Activated T-cell treated with anti-CD3 and anti-CD28 coated beads, Interleukin-2, amount 50 U/mL, for 4 hours (primary cell): ENCODE measurements around the gene SYT12. TPM values are rescaled to one million over a fixed set of nuclear protein-coding genes. Genes with fewer than 3 reads are reported as not detected.

Experiments
- ATAC-seq, 2 donors: fragments of 200-7000 bp; cut with Tn5 transposase; one replicate each; pipeline ENCODE4 v1.10.0; 2021
- DNase-seq: peaks from one replicate; pipeline ENCODE4 v3.0.0-alpha.2; 2020
- H3K27me3 Mint-ChIP-seq: one replicate; pipeline ENCODE4 v1.8.0; 2021; ENCODE audit warnings: low read depth, mixed read lengths
- H3K36me3 Mint-ChIP-seq: one replicate; pipeline ENCODE4 v1.8.0; 2022; ENCODE audit warnings: mixed read lengths; ENCODE audit not compliant: insufficient read depth
- H3K4me1 Mint-ChIP-seq: one replicate; pipeline ENCODE4 v1.8.0; 2021; ENCODE audit warnings: low read depth, mixed read lengths
- H3K4me3 Mint-ChIP-seq: one replicate; pipeline ENCODE4 v1.8.0; 2021; ENCODE audit warnings: mild to moderate bottlenecking, moderate library complexity, mixed read lengths
- H3K9me3 Mint-ChIP-seq: one replicate; pipeline ENCODE4 v1.8.0; 2021; ENCODE audit warnings: mixed read lengths
- total RNA-seq, 3 donors: library from RNA; stranded (reverse); gene quantifications; one replicate each; pipeline ENCODE4 v1.2.1, GENCODE V29; 2021

Gene SYT12, protein sequence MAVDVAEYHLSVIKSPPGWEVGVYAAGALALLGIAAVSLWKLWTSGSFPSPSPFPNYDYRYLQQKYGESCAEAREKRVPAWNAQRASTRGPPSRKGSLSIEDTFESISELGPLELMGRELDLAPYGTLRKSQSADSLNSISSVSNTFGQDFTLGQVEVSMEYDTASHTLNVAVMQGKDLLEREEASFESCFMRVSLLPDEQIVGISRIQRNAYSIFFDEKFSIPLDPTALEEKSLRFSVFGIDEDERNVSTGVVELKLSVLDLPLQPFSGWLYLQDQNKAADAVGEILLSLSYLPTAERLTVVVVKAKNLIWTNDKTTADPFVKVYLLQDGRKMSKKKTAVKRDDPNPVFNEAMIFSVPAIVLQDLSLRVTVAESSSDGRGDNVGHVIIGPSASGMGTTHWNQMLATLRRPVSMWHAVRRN
- under 1 TPM in 2 of 3 donors, not detected in 1; 0.08 to 0.16 TPM for total RNA-seq

DNA sequence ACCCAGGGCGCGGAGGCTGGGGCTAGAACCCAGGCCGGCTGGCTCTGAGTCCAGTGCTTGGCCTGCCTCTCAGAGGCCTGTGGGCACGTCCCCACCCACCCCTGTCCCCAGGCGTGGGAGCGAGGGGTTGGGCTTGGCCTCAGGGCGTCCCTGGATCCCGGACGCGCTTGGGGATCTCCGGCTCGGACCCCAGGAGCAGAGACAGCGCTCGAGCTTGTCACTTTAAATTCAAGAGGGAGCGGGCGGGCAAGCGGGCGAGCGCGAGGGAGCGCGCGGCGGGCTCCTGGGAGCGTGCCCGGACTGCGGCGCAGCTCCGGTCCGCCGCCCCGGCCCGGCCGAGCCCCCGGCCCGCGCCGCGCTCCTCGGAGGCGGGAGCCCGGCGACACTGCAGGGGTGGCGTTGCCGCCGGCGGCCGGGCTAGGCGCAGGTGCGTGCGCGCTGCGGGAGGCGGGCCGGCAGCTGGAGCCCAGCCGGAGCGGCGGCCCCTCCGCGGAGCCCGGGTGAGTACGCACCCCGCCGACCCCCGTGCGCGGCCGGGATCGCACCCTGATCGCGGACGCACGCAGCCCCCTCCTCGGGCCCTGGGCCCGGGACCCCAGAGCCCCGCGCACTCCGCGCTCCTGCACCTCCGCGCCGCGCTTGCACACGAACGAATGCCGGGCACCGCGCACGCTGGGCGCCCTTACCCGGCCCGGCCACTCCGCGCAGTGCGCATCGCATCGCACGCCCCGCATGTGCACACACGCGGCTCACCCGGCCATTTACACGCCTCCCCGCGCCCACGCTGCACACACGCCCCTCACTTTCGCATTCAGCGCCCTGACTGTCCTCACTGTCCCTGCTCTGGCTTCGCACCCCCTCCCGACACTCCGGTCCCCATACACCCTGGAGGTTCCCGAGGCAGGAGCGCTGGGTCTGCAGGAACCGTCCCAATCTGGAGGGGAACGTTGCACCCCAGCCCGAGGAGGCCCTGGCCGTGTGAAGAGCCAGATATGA lies at the start of gene SYT12:
TSS of gene SYT12 (plus strand) at position 174 of the 996 bp plus-strand sequence. CDS start 7,011 bp downstream, outside the sequence.
- ATAC-seq: peak; percentile 46 to 52
- no peaks in the 10 kb centered on the region for H3K36me3 Mint-ChIP-seq
- H3K4me3 Mint-ChIP-seq: peak within 1 kb of the TSS; percentile 68
- peaks cover 39% of the 10 kb centered on the region for H3K27me3 Mint-ChIP-seq
- no peaks in the 10 kb centered on the region for H3K9me3 Mint-ChIP-seq
- H3K4me1 Mint-ChIP-seq: peaks cover 31% of the 10 kb centered on the region
- no peak for DNase-seq

DNA sequence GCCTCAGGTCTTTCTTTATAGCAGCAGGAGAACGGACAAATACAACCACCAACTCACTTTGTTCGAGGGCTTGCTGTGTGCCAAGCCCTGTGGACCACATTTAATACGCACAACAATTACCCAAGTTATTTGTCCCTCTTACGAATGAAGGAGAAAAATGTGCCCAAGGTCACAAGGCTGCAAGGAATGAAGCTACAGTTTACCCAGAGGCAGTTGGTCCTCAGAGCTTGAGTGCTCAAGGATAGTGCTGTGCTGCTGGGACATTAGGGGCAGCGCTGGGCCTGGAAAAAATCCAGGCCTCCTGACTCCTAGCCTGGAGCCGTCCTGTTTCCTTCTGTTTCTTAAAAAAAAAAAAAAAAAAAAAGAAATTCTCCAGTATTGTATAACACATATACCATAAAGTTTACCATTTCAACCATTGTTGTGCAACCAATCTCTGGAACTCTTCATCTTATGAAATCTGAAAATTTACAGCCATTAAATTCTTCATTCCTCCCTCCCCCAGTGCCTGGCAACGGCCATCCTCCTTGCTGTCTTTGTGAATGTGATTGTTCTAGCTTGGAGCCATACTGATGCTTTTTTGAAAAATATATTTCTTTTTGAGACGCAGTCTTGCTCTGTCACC lies 48.9 kb upstream of the SYT12 start:
- no peaks in the 10 kb centered on the region for H3K9me3 Mint-ChIP-seq
- H3K27me3 Mint-ChIP-seq: peaks cover 8% of the 10 kb centered on the region
- no peaks in the 10 kb centered on the region for H3K36me3 Mint-ChIP-seq
- ATAC-seq: no peak
- H3K4me3 Mint-ChIP-seq: no peak overlapping the region
- DNase-seq: no peak
- H3K4me1 Mint-ChIP-seq: peaks cover 6% of the 10 kb centered on the region

DNA sequence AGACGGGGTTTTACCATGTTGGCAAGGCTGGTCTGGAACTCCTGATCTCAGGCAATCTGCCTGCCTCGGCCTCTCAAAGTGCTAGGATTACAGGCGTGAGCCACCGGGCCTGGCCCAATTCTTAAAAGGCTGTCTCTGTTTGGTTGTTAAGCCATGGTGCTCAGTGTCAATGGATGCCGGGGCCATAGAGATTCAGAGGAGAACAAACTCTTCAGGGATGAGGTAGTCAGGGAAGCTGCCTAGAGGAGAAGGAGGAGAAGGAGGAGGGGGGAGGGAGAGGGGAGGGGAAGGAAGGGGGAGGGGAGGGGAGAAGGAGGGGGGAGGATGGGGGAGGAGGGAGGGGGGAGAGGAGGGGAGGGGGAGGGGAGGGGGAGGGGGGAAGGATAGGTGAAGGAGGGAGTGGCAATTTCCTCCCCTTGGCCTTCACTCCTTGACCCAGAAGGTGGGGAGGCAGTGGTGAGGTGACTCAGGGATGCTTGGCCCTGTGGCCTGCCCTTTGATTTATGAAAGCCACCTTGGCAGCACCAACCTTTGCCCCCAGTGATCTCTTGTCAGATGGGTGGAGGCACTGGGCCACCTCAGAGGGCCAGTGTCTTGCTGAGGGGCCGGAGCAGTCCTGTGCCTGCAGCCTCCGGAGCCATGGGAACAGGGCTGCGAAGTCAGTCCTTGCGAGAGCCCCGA lies 48.1 kb upstream of the SYT12 start, which contains the start of gene C11orf86:
TSS of gene C11orf86 (plus strand) at position 581 of the 681 bp plus-strand sequence. CDS start at position 640, 59 bp downstream.
- ATAC-seq (no peak), DNase-seq (no peak)
- no peak within 1 kb of the TSS for H3K4me3 Mint-ChIP-seq
- peaks cover 3% of the 10 kb centered on the region for H3K9me3 Mint-ChIP-seq
- no peaks in the 10 kb centered on the region for H3K36me3 Mint-ChIP-seq
- H3K4me1 Mint-ChIP-seq: peaks cover 6% of the 10 kb centered on the region
- peaks cover 8% of the 10 kb centered on the region for H3K27me3 Mint-ChIP-seq

DNA sequence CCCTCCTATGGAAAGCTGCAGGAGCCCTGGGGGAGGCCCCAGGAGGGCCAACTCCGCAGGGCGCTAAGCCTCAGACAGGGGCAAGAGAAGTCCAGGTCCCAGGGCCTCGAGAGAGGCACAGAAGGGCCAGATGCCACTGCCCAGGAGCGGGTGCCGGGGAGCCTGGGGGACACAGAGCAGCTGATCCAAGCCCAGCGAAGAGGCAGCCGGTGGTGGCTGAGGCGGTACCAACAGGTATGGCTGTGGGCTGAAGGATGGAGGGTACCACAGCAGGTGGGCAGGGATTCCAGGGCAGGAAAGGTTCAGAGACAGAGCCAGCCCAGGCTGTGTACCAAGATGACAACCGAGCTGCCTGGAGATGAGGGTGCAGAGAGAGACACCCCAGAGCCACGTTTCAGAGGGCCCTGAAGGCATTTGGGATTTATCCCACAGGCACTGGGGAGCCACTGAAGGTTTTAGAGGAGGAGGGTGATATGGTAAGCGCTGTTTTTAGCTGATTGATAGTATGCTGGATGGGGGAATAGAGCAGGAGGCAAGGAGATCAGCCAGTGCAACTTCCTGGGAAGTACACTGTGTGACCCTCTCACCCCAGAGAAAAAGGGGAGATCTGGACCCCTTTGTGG lies 47.4 kb upstream of the SYT12 start:
- Mint-ChIP-seq H3K27me3 (peaks cover 8% of the 10 kb centered on the region), H3K4me3 (no peak overlapping the region), H3K4me1 (peaks cover 6% of the 10 kb centered on the region), H3K9me3 (peaks cover 4% of the 10 kb centered on the region), H3K36me3 (no peaks in the 10 kb centered on the region)
- ATAC-seq: no peak
- no peak for DNase-seq

DNA sequence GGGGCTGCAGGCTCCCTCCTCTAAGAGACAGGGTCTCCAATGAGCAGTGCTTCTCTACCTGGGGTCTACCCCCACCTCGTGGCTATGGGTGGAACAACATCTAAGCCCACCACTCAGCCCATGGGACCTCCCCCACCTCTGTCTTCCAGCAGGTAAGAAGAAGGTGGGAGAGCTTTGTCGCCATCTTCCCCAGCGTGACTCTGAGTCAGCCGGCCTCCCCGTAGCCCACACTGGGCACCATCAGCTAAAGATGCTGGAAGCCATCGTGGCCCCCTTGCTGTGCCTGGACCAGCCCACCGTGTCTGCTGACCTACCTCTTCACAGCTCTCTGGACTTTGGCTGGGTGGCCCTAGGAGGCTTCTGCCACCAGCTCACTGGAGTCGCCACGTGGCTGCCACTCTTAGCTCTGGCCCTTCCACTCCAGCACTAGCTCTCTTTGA lies 46.9 kb upstream of the SYT12 start:
- no peaks in the 10 kb centered on the region for H3K36me3 Mint-ChIP-seq
- peaks cover 4% of the 10 kb centered on the region for H3K9me3 Mint-ChIP-seq
- H3K27me3 Mint-ChIP-seq: peaks cover 8% of the 10 kb centered on the region
- ATAC-seq: peak in 1 of 2 donors; percentile 53
- H3K4me1 Mint-ChIP-seq: peaks cover under 1% of the 10 kb centered on the region
- peak; percentile 24 for DNase-seq
- no peak overlapping the region for H3K4me3 Mint-ChIP-seq

DNA sequence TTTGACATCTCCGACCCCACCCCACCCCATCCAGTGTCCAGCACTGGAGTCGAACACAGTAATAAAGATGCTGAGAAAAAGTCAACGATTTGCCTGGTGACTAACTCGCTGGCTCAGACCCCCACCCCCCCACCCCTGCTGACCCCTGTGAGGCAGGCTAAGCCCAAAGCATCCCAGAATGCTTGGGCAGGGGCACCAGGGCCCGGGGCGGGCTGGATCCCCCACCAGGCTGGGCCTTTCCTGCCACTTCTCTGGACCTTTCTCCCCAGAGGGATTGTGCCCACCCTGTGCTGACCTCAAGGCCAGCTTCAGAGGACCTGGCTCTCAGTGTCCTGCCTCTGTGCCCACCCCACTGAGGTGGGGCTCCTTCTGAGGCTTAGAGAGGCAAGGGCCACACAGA lies 46.0 kb upstream of the SYT12 start:
- H3K36me3 Mint-ChIP-seq: no peaks in the 10 kb centered on the region
- DNase-seq (no peak), ATAC-seq (no peak)
- no peak overlapping the region for H3K4me3 Mint-ChIP-seq
- H3K27me3 Mint-ChIP-seq: peaks cover 8% of the 10 kb centered on the region
- H3K9me3 Mint-ChIP-seq: peaks cover 4% of the 10 kb centered on the region
- peaks cover under 1% of the 10 kb centered on the region for H3K4me1 Mint-ChIP-seq

DNA sequence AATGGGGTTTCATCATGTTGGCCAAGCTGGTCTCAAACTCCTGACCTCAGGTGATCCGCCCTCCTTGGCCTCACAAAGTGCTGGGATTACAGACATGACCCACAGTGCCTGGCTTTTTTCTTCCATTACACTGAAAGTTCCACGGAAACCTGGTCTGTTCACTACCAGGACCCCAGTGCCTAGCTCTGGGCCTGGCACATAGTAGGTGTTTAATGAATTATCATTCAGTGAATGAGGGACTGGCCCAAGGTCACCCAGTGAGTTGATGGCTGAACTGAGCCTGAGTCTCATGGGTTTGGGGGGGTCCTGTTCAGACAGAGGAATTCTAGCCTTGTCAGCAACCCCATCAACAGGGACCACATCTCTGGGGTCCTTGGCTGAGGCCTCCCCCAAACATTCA lies 44.7 kb upstream of the SYT12 start:
- DNase-seq (no peak), ATAC-seq (no peak)
- Mint-ChIP-seq H3K9me3 (peaks cover 4% of the 10 kb centered on the region), H3K4me1 (peaks cover 5% of the 10 kb centered on the region), H3K36me3 (no peaks in the 10 kb centered on the region), H3K4me3 (no peak overlapping the region), H3K27me3 (peaks cover 8% of the 10 kb centered on the region)

DNA sequence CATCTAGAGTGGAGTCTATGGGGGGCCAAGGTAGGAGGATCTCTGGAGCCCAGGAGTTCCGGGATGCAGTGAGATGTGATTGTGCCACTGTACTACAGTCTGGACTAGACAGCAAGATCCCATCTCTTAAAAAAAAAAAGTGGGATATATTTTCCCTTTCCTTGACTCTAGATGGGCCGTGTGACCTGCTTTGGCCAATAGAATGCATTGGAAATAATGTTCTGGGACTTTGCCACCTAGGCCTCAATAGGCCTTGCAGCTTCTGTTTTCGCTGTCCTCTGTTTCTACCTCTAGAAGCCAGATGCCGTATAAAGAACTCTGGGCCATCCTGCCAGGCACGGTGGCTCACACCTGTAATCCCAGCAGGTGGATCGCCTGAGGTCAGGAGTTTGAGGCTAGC lies 44.2 kb upstream of the SYT12 start:
- H3K36me3 Mint-ChIP-seq: no peaks in the 10 kb centered on the region
- H3K4me3 Mint-ChIP-seq: no peak overlapping the region
- H3K9me3 Mint-ChIP-seq: peaks cover 4% of the 10 kb centered on the region
- H3K4me1 Mint-ChIP-seq: peaks cover 5% of the 10 kb centered on the region
- no peak for DNase-seq
- H3K27me3 Mint-ChIP-seq: peaks cover 8% of the 10 kb centered on the region
- ATAC-seq: no peak

DNA sequence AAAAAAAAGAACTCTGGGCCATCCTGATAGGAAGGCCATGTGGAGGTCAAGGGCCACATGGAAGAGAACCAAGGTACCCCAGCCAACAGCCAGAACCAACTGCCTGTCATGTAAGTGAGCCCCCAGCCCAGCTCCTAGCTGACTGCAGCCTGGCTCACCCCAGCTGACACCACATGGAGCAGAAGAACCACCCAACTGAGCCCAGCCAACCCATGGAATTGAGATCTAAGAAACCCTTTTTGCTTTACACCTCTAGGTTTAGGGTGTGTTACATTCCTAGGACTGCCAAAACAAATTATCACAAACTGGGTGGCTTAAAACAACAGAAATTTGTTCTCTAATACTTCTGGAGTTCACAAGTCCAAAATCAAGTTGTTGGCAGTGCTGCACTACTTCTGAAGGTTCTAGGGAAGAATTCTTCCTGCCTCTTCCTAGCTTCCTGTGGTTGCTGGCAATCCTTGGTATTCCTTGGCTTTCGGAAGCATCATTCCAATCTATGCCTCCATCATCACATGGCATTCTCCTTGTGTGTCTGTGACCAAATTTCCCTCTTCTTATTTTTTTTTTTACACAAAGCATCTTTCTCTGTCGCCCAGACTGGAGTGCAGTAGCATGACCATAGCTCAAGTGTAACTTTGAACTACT lies 43.5 kb upstream of the SYT12 start:
- H3K27me3 Mint-ChIP-seq: peaks cover 8% of the 10 kb centered on the region
- ATAC-seq (no peak), DNase-seq (no peak)
- H3K4me1 Mint-ChIP-seq: peaks cover 5% of the 10 kb centered on the region
- H3K4me3 Mint-ChIP-seq: no peak overlapping the region
- H3K9me3 Mint-ChIP-seq: peaks cover 4% of the 10 kb centered on the region
- no peaks in the 10 kb centered on the region for H3K36me3 Mint-ChIP-seq

DNA sequence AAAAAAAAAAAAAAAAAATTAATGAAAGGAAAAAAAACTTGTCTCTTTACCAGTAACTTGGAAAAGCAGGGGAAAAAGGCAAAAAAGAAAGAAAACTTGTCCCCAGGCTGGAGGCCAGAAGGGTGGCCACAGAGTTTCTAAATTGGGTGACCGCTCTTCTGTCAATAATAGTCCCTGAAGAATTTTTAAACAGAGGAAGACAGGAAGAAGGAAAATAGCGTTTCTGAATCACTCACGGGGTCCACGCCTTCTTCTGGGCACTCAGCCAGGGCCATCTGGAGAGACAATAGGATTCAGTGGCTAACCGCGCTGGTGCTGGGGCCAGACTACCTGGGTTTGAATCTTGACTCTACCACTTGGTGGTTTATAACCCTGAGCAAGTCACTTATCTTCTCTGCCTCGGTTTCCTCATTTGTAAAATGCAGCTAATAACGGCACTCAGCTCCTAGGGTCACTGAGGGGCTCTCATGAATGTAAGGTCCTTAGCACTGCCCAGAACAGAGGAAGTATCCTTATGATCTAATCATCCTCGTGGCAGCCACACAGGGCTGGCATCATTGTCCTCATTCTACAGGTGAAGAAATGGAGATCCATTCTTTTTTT lies 40.9 kb upstream of the SYT12 start:
- peaks cover 5% of the 10 kb centered on the region for H3K27me3 Mint-ChIP-seq
- no peaks in the 10 kb centered on the region for H3K36me3 Mint-ChIP-seq
- H3K4me1 Mint-ChIP-seq: peaks cover 5% of the 10 kb centered on the region
- H3K9me3 Mint-ChIP-seq: peaks cover 4% of the 10 kb centered on the region
- H3K4me3 Mint-ChIP-seq: no peak overlapping the region
- DNase-seq (no peak), ATAC-seq (no peak)

DNA sequence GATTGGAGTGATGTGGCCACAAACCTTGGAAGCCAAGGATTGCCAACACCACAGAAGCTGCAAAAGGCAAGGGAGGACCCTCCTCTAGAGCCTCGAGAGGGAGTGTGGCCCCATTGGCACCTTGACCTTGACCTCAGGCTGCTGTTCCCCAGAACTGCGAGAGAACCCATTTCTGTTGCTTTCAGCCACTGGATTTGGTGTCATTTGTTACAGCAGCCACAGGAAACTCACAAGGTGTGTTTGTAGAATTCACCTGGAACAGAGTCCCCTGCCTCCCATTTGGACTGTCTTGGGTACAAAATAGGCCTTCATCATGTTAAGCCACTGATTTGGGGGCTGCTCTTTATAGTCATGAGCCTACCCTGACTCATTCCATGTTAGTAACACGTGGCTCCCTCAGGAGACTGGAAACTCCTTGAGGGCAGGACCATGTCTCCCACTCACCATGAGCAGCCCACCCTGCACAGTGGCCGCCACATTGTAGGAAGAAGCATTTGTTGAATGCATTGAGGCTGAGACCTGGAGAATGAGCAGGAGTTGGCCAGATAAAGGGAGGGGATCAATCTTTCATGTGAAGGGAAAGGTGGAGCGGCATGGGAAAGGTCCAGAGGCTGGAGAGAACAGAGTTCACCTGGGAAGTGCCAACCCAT lies 39.5 kb upstream of the SYT12 start:
- peaks cover 4% of the 10 kb centered on the region for H3K9me3 Mint-ChIP-seq
- no peaks in the 10 kb centered on the region for H3K36me3 Mint-ChIP-seq
- no peak overlapping the region for H3K4me3 Mint-ChIP-seq

DNA sequence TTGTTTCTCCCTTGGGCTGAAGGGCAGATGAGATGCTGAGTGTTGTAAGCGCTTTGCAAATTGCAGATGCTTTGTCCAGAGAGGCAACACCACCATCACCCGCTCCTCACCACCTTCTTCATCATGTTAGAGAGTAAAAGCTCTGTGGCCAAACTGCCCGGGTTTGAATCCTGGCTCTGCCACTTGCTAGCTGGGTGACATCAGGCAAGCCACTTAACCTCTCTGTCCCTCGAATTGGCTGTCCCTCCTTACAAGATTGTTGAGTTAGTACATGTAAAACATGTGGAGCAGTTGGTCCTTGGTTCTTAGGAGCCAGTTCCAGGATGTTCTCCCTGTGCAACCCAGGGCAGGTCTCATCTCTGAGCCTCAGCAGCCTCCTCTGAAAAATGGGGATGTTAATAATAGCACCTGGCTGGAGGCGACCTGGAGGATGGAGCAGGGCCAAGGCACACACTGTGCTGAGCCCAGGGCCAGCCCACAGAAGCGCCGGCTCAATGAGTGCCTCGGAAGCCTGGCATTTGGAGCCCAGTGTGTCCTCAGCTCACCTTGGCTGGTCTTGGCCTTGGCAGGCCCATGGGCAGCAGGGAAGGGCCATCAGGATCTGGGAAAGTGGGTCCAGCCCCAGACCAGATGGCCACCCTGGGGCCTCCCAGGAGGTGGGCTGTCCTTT lies 37.3 kb upstream of the SYT12 start:
- Mint-ChIP-seq H3K9me3 (no peaks in the 10 kb centered on the region), H3K27me3 (peaks cover 7% of the 10 kb centered on the region), H3K4me1 (peaks cover 5% of the 10 kb centered on the region), H3K36me3 (no peaks in the 10 kb centered on the region), H3K4me3 (no peak overlapping the region)
- no peak for DNase-seq
- no peak for ATAC-seq

More for the DNA sequence above, 39.5 kb upstream of the SYT12 start:
- peaks cover 5% of the 10 kb centered on the region for H3K4me1 Mint-ChIP-seq
- DNase-seq: no peak
- H3K27me3 Mint-ChIP-seq: peaks cover 5% of the 10 kb centered on the region
- ATAC-seq: no peak
